ENCODE measurements around the gene PODXL2.

PODXL2 gene

GRCh38 chr3:127685708-127686511 is 56.9 kb downstream of the PODXL2 start:
- H3K4me1 ChIP-seq (ENCODE audit: insufficient read depth, low read length), result no peaks in the 10 kb centered on the region
- H3K27ac ChIP-seq (ENCODE audit: low read length), result no peak overlapping the region
- H2AFZ ChIP-seq (ENCODE audit: low read depth, low read length), result no peak overlapping the region
- no peaks in the 10 kb centered on the region for H3K79me2 ChIP-seq (ENCODE audit: insufficient read depth, low read length)
- ATAC-seq (ENCODE audit: insufficient read depth, low read depth) (no peak), DNase-seq (no peak)
- H4K20me1 ChIP-seq (ENCODE audit: insufficient read depth, low read length), result no peaks in the 10 kb centered on the region
- H3K4me2 ChIP-seq (ENCODE audit: insufficient read depth, low read length), result no peak overlapping the region
- TF ChIP-seq, protein P1, sequence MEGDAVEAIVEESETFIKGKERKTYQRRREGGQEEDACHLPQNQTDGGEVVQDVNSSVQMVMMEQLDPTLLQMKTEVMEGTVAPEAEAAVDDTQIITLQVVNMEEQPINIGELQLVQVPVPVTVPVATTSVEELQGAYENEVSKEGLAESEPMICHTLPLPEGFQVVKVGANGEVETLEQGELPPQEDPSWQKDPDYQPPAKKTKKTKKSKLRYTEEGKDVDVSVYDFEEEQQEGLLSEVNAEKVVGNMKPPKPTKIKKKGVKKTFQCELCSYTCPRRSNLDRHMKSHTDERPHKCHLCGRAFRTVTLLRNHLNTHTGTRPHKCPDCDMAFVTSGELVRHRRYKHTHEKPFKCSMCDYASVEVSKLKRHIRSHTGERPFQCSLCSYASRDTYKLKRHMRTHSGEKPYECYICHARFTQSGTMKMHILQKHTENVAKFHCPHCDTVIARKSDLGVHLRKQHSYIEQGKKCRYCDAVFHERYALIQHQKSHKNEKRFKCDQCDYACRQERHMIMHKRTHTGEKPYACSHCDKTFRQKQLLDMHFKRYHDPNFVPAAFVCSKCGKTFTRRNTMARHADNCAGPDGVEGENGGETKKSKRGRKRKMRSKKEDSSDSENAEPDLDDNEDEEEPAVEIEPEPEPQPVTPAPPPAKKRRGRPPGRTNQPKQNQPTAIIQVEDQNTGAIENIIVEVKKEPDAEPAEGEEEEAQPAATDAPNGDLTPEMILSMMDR (IDR thresholded peaks at IDR 0.05; ENCODE audit: borderline replicate concordance, extremely low read depth, low read length, poor library complexity, severe bottlenecking), result no peak
- TF ChIP-seq EZH2 (IDR thresholded peaks at IDR 0.05; ENCODE audit: borderline replicate concordance, low read depth, low read length, severe bottlenecking), result no peak
- no peak overlapping the region for H3K9ac ChIP-seq (ENCODE audit: low read depth, low read length)
- H3K9me3 ChIP-seq (ENCODE audit: insufficient read depth, low read length, severe bottlenecking), result no peaks in the 10 kb centered on the region
- H3K36me3 ChIP-seq (ENCODE audit: insufficient read depth, low read length), result no peaks in the 10 kb centered on the region
- H3K4me3 ChIP-seq (ENCODE audit: low read depth in 1 of 2, low read length in 2 of 2), result no peak overlapping the region
- H3K27me3 ChIP-seq (ENCODE audit: insufficient read depth, low read length, poor library complexity), result no peaks in the 10 kb centered on the region

- no peaks in the 10 kb centered on the region for H3K4me1 ChIP-seq (ENCODE audit: insufficient read depth, low read length)
- H3K27me3 ChIP-seq (ENCODE audit: insufficient read depth, low read length, poor library complexity), result no peaks in the 10 kb centered on the region
- no peak for TF ChIP-seq EZH2 (IDR thresholded peaks at IDR 0.05; ENCODE audit: borderline replicate concordance, low read depth, low read length, severe bottlenecking)
- TF ChIP-seq, protein P1 (IDR thresholded peaks at IDR 0.05; ENCODE audit: borderline replicate concordance, extremely low read depth, low read length, poor library complexity, severe bottlenecking), result no peak
- DNase-seq (no peak), ATAC-seq (ENCODE audit: insufficient read depth, low read depth) (no peak)
- no peak overlapping the region for H2AFZ ChIP-seq (ENCODE audit: low read depth, low read length)
- no peaks in the 10 kb centered on the region for H4K20me1 ChIP-seq (ENCODE audit: insufficient read depth, low read length)
- H3K36me3 ChIP-seq (ENCODE audit: insufficient read depth, low read length), result no peaks in the 10 kb centered on the region
- no peak overlapping the region for H3K4me2 ChIP-seq (ENCODE audit: insufficient read depth, low read length)
- H3K27ac ChIP-seq (ENCODE audit: low read length), result no peak overlapping the region
- no peak overlapping the region for H3K9ac ChIP-seq (ENCODE audit: low read depth, low read length)
- H3K9me3 ChIP-seq (ENCODE audit: insufficient read depth, low read length, severe bottlenecking), result no peaks in the 10 kb centered on the region
- H3K4me3 ChIP-seq (ENCODE audit: low read depth in 1 of 2, low read length in 2 of 2), result no peak overlapping the region
- no peaks in the 10 kb centered on the region for H3K79me2 ChIP-seq (ENCODE audit: insufficient read depth, low read length)
These were observed 57.5 kb downstream of the PODXL2 start for GRCh38 chr3:127686512-127686894.

GRCh38 chr3:127687228-127687737 is 58.3 kb downstream of the PODXL2 start:
- no peak for ATAC-seq (ENCODE audit: insufficient read depth, low read depth)
- H3K4me2 ChIP-seq (ENCODE audit: insufficient read depth, low read length), result no peak overlapping the region
- TF ChIP-seq, protein P1 (IDR thresholded peaks at IDR 0.05; ENCODE audit: borderline replicate concordance, extremely low read depth, low read length, poor library complexity, severe bottlenecking), result no peak
- TF ChIP-seq EZH2 (IDR thresholded peaks at IDR 0.05; ENCODE audit: borderline replicate concordance, low read depth, low read length, severe bottlenecking), result no peak

More at GRCh38 chr3:127687228-127687737, 58.3 kb downstream of the PODXL2 start:
- H3K27me3 ChIP-seq (ENCODE audit: insufficient read depth, low read length, poor library complexity), result no peaks in the 10 kb centered on the region
- no peaks in the 10 kb centered on the region for H3K79me2 ChIP-seq (ENCODE audit: insufficient read depth, low read length)
- no peak overlapping the region for H3K9ac ChIP-seq (ENCODE audit: low read depth, low read length)
- no peaks in the 10 kb centered on the region for H3K9me3 ChIP-seq (ENCODE audit: insufficient read depth, low read length, severe bottlenecking)
- no peak overlapping the region for H3K4me3 ChIP-seq (ENCODE audit: low read depth in 1 of 2, low read length in 2 of 2)
- no peak overlapping the region for H2AFZ ChIP-seq (ENCODE audit: low read depth, low read length)
- H3K36me3 ChIP-seq (ENCODE audit: insufficient read depth, low read length), result no peaks in the 10 kb centered on the region
- H4K20me1 ChIP-seq (ENCODE audit: insufficient read depth, low read length), result no peaks in the 10 kb centered on the region
- no peak for DNase-seq
- H3K4me1 ChIP-seq (ENCODE audit: insufficient read depth, low read length), result no peaks in the 10 kb centered on the region
- no peak overlapping the region for H3K27ac ChIP-seq (ENCODE audit: low read length)

Measured in DND-41 (cell line).